ENCODE data around the gene SGTB. TPM values are rescaled to one million over a fixed set of nuclear protein-coding genes. Genes with fewer than 3 reads are reported as not detected.

SGTB gene
- total RNA-seq, 1 experiment from 2014 or later: 9.2 TPM

GRCh38 chr5:65738305-65738704, 16.4 kb upstream of the SGTB start:
- H3K36me3 ChIP-seq (ENCODE audit: control insufficient read depth, insufficient read depth, low read length): no peaks in the 10 kb centered on the region
- H3K27me3 ChIP-seq (ENCODE audit: control insufficient read depth, insufficient read depth, low read length): no peaks in the 10 kb centered on the region
- no TSS peak for BruUV-seq (replicated peaks)
- no peaks in the 10 kb centered on the region; the same call in 1 of the 2 replicates for H3K4me1 ChIP-seq (ENCODE audit: control insufficient read depth, insufficient read depth, low read length)
- in situ Hi-C loops (cut with HindIII; ENCODE audit: low pct_unique_long_range_greater_than_20kb, low sequenced_read_pairs): no loop called here
- POLR2A ChIA-PET: no interaction called here
- CTCF ChIA-PET: no interaction called here
- intact Hi-C loops (cut with micrococcal nuclease; ENCODE audit: unreplicated experiment): no loop called here
- H3K4me3 ChIP-seq (ENCODE audit: low read depth in 2 of 2, low read length in 2 of 2): no peak overlapping the region
- TF ChIP-seq SIN3A (IDR thresholded peaks at IDR 0.05; ENCODE audit: borderline replicate concordance, insufficient read depth, low read depth, low read length): no peak
- TF ChIP-seq CTCF (IDR thresholded peaks at IDR 0.05): no peak
- TF ChIP-seq POLR2AphosphoS5 (IDR thresholded peaks at IDR 0.05; ENCODE audit: low read depth, low read length): no peak
- no peak for TF ChIP-seq TCF7L2 (IDR thresholded peaks at IDR 0.05; ENCODE audit: low read depth, low read length)
- TF ChIP-seq REST (IDR thresholded peaks at IDR 0.05; ENCODE audit: insufficient read depth in 1 of 2, low read depth in 2 of 2, low read length in 1 of 2): no peak
- ATAC-seq (no peak), DNase-seq (ENCODE audit: low read depth, low spot score) (no peak)
- H3K27ac ChIP-seq (ENCODE audit: low read length): no peak overlapping the region
- no peaks in the 10 kb centered on the region for H3K9me3 ChIP-seq (ENCODE audit: control insufficient read depth, insufficient read depth, low read depth, low read length)

- H3K9me3 ChIP-seq (ENCODE audit: control insufficient read depth, insufficient read depth, low read depth, low read length): no peaks in the 10 kb centered on the region
- POLR2A ChIA-PET: no interaction called here
- no peaks in the 10 kb centered on the region for H3K27me3 ChIP-seq (ENCODE audit: control insufficient read depth, insufficient read depth, low read length)
Observed at GRCh38 chr5:65737842-65738241, 15.9 kb upstream of the SGTB start.

More at GRCh38 chr5:65737842-65738241, 15.9 kb upstream of the SGTB start:
- H3K36me3 ChIP-seq (ENCODE audit: control insufficient read depth, insufficient read depth, low read length): no peaks in the 10 kb centered on the region
- H3K4me3 ChIP-seq (ENCODE audit: low read depth in 2 of 2, low read length in 2 of 2): no peak overlapping the region
- H3K4me1 ChIP-seq (ENCODE audit: control insufficient read depth, insufficient read depth, low read length): no peaks in the 10 kb centered on the region; the same call in 1 of the 2 replicates
- no TSS peak for BruUV-seq (replicated peaks)
- intact Hi-C loops (cut with micrococcal nuclease; ENCODE audit: unreplicated experiment): no loop called here
- TF ChIP-seq REST (IDR thresholded peaks at IDR 0.05; ENCODE audit: insufficient read depth in 1 of 2, low read depth in 2 of 2, low read length in 1 of 2): no peak
- no peak for TF ChIP-seq SIN3A (IDR thresholded peaks at IDR 0.05; ENCODE audit: borderline replicate concordance, insufficient read depth, low read depth, low read length)
- TF ChIP-seq TCF7L2 (IDR thresholded peaks at IDR 0.05; ENCODE audit: low read depth, low read length): no peak
- no peak for TF ChIP-seq POLR2AphosphoS5 (IDR thresholded peaks at IDR 0.05; ENCODE audit: low read depth, low read length)
- TF ChIP-seq CTCF (IDR thresholded peaks at IDR 0.05): no peak
- in situ Hi-C loops (cut with HindIII; ENCODE audit: low pct_unique_long_range_greater_than_20kb, low sequenced_read_pairs): no loop called here
- no peak overlapping the region for H3K27ac ChIP-seq (ENCODE audit: low read length)
- DNase-seq (ENCODE audit: low read depth, low spot score): no peak
- CTCF ChIA-PET: no interaction called here
- ATAC-seq: no peak
